ENCODE results near the gene SPATA13. TPM values are rescaled to one million over a fixed set of nuclear protein-coding genes. Genes with fewer than 3 reads are reported as not detected.

Gene SPATA13
- total RNA-seq, 1 donor from 2014 or later: 8.4 TPM

- H3K36me3 ChIP-seq: peaks cover 96% of the 10 kb centered on the region
These were observed 129.9 kb downstream of the SPATA13 start for GRCh38 chr13:24290280-24290932.

DNA sequence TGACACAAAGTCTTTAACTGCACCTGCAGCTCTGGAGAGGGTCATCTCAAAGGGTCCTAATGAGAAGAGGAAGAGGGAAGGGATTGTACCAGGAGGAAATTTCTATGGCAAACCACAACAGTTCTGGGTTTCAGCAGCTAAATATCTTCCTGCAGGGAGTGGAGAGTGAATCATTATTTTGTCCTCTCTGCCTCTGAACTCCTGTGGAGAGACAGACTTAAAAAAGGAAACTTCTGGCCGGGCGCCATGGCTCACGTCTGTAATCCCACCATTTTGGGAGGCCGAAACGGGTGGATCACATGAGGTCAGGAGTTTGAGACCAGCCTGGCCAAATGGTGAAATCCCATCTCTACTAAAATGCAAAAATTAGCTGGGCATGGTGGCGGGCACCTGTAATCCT is 132.0 kb downstream of the SPATA13 start:
- no peaks in the 10 kb centered on the region for H3K27me3 ChIP-seq (ENCODE audit: low read depth)
- H3K4me1 ChIP-seq: no peaks in the 10 kb centered on the region
- H3K9me3 ChIP-seq (replicated peaks): no peaks in the 10 kb centered on the region
- intact Hi-C loops (cut with micrococcal nuclease): no loop called here
- H3K27ac ChIP-seq (replicated peaks): no peak overlapping the region
- DNase-seq: no peak
- H3K36me3 ChIP-seq: peaks cover 96% of the 10 kb centered on the region
- no peak for TF ChIP-seq CTCF (IDR thresholded peaks at IDR 0.05; ENCODE audit: borderline replicate concordance)
- no peak overlapping the region for H3K4me3 ChIP-seq

More at GRCh38 chr13:24290280-24290932, 129.9 kb downstream of the SPATA13 start:
- Histone ChIP-seq H3K27me3 (ENCODE audit: low read depth) (no peaks in the 10 kb centered on the region), H3K27ac (replicated peaks) (no peak overlapping the region), H3K4me1 (no peaks in the 10 kb centered on the region), H3K4me3 (no peak overlapping the region), H3K9me3 (replicated peaks) (no peaks in the 10 kb centered on the region)
- no peak for DNase-seq
- no peak for TF ChIP-seq CTCF (IDR thresholded peaks at IDR 0.05; ENCODE audit: borderline replicate concordance)
- intact Hi-C loops (cut with micrococcal nuclease): no loop called here

DNA sequence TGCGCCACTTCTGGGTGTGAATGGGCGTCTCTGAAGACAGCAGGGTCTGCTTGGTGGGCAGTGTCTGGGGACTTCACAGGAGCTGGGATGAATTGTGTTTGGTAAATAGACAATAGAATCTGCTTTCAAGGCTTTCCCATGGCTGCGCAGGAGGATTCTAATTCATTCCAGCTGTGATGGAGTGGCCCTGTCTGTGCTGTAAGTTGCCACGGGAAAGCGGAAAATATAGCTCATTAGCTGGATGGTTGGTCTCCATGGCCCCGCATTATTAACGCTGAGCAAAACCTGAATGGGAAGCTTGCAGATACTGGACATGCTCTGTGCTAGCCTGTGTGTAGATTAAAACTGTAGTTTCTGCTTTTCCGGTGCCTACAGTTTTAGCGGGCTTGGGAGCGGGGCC is 133.2 kb downstream of the SPATA13 start:
- H3K27me3 ChIP-seq (ENCODE audit: low read depth): no peaks in the 10 kb centered on the region
- no peak overlapping the region for H3K4me3 ChIP-seq
- no peak for DNase-seq
- H3K4me1 ChIP-seq: no peaks in the 10 kb centered on the region
- H3K9me3 ChIP-seq (replicated peaks): no peaks in the 10 kb centered on the region
- intact Hi-C loops (cut with micrococcal nuclease): no loop called here
- peaks cover 96% of the 10 kb centered on the region for H3K36me3 ChIP-seq
- no peak for TF ChIP-seq CTCF (IDR thresholded peaks at IDR 0.05; ENCODE audit: borderline replicate concordance)
- no peak overlapping the region for H3K27ac ChIP-seq (replicated peaks)

GRCh38 chr13:24299488-24300114 is 139.1 kb downstream of the SPATA13 start:
- no peak for DNase-seq
- Histone ChIP-seq H3K9me3 (replicated peaks) (no peaks in the 10 kb centered on the region), H3K27me3 (ENCODE audit: low read depth) (no peaks in the 10 kb centered on the region), H3K27ac (replicated peaks) (no peak overlapping the region), H3K4me3 (no peak overlapping the region), H3K4me1 (peaks cover 35% of the 10 kb centered on the region), H3K36me3 (peaks cover 83% of the 10 kb centered on the region)
- no peak for TF ChIP-seq CTCF (IDR thresholded peaks at IDR 0.05; ENCODE audit: borderline replicate concordance)
- intact Hi-C loops (cut with micrococcal nuclease): no loop called here

- peaks cover 65% of the 10 kb centered on the region for H3K36me3 ChIP-seq
- no peak for DNase-seq
- intact Hi-C loops (cut with micrococcal nuclease): no loop called here
- peak overlapping the region; percentile 9 for H3K27ac ChIP-seq (replicated peaks)
- no peak overlapping the region for H3K4me3 ChIP-seq
- H3K9me3 ChIP-seq (replicated peaks): no peaks in the 10 kb centered on the region
- H3K27me3 ChIP-seq (ENCODE audit: low read depth): no peaks in the 10 kb centered on the region
- peaks cover 47% of the 10 kb centered on the region for H3K4me1 ChIP-seq
- no peak for TF ChIP-seq CTCF (IDR thresholded peaks at IDR 0.05; ENCODE audit: borderline replicate concordance)
These were observed 140.9 kb downstream of the SPATA13 start for GRCh38 chr13:24301434-24301833.

All from left ventricle myocardium inferior (tissue), 1 donor.